Natural killer cell (primary cell): ENCODE results near the gene KLK14. TPM values are rescaled to one million over a fixed set of nuclear protein-coding genes. Genes with fewer than 3 reads are reported as not detected.

Experiments
- ATAC-seq, 3 donors: fragments of 150-1000 bp in 2 of 3; fragments of 200-7000 bp in 1 of 3; cut with Tn5 transposase; 1 replicate in 1 of 3; 2 replicates in 2 of 3; pipeline ENCODE4 v1.10.0; 2021; ENCODE audit warnings: mild to moderate bottlenecking in 2 of 3, moderate library complexity in 2 of 3
- DNase-seq, 2 donors: peaks; one replicate each; pipeline versions ENCODE4 v3.0.0 to v3.0.0-alpha.2; 2013 to 2021; ENCODE audit warnings: mixed read lengths in 1 of 2
- H3K27ac ChIP-seq: one replicate; pipeline ENCODE4 v1.5.1; 2013; ENCODE audit warnings: mild to moderate bottlenecking, low read length
- H3K27me3 ChIP-seq: one replicate; pipeline ENCODE4 v1.6.1; 2013; ENCODE audit warnings: low read length; ENCODE audit not compliant: control insufficient read depth, insufficient read depth
- H3K36me3 ChIP-seq: one replicate; pipeline ENCODE4 v1.6.1; 2013; ENCODE audit warnings: low read length; ENCODE audit not compliant: control insufficient read depth, insufficient read depth
- H3K4me1 ChIP-seq: one replicate; pipeline ENCODE4 v1.6.1; 2013; ENCODE audit warnings: low read length; ENCODE audit not compliant: control insufficient read depth, insufficient read depth
- H3K4me3 ChIP-seq: one replicate; pipeline ENCODE4 v1.5.1; 2013; ENCODE audit warnings: low read length
- H3K9me3 ChIP-seq: one replicate; pipeline ENCODE4 v1.6.1; 2013; ENCODE audit warnings: low read length; ENCODE audit not compliant: control insufficient read depth, insufficient read depth
- H3K27ac Mint-ChIP-seq, 2 donors: one replicate each; pipeline ENCODE4 v1.8.0; 2022; ENCODE audit warnings: mild to moderate bottlenecking in 2 of 2, mixed read lengths in 2 of 2, moderate library complexity in 1 of 2
- H3K27me3 Mint-ChIP-seq, 2 donors: one replicate each; pipeline ENCODE4 v1.8.0; 2022; ENCODE audit warnings: low read depth in 2 of 2, mixed read lengths in 2 of 2
- H3K36me3 Mint-ChIP-seq: one replicate; pipeline ENCODE4 v1.8.0; 2022; ENCODE audit warnings: mixed read lengths
- H3K4me1 Mint-ChIP-seq, 2 donors: one replicate each; pipeline ENCODE4 v1.8.0; 2022; ENCODE audit warnings: mixed read lengths in 2 of 2
- H3K4me3 Mint-ChIP-seq: one replicate; pipeline ENCODE4 v1.8.0; 2022; ENCODE audit warnings: mild to moderate bottlenecking, moderate library complexity, mixed read lengths
- H3K9me3 Mint-ChIP-seq, 2 donors: one replicate each; pipeline ENCODE4 v1.8.0; 2022; ENCODE audit warnings: mixed read lengths in 2 of 2
- CTCF ChIP-seq: fragments of 200-600 bp; IDR thresholded peaks from one replicate; pipeline ENCODE4 v1.8.0; 2022; ENCODE audit warnings: antibody characterized with exemption
- WGBS: methylation state at CpG from one replicate; pipeline ENCODE4 v1.1.7; 2013; ENCODE audit warnings: missing lambda C conversion rate; ENCODE audit not compliant: insufficient coverage; 5-methylcytosine and 5-hydroxymethylcytosine counted together
- intact Hi-C: fragments of 100-400 bp; cut with micrococcal nuclease; formaldehyde crosslinking; loops from one replicate; pipeline ENCODE4 v1.14.2; 2022
- total RNA-seq, 4 donors: library from RNA; stranded (reverse); fragments of 120-200 nt in 1 of 4; gene quantifications; one replicate each; pipeline versions ENCODE4 v1.2.3 to v1.2.4, GENCODE V29; 2013 to 2022

KLK14 gene
- total RNA-seq, 3 donors from 2014 or later (not counting 1 experiment from before 2014, with no cell fraction given): 0.64 to 1.3 (median 1.1) TPM

- no peaks in the 10 kb centered on the region for H3K36me3 Mint-ChIP-seq
- Histone ChIP-seq H3K36me3 (peaks cover 39% of the 10 kb centered on the region), H3K4me3 (no peak overlapping the region), H3K4me1 (peaks cover 23% of the 10 kb centered on the region), H3K9me3 (no peaks in the 10 kb centered on the region), H3K27me3 (no peaks in the 10 kb centered on the region), H3K27ac (no peak overlapping the region)
- H3K27me3 Mint-ChIP-seq: no peaks in the 10 kb centered on the region
- peaks cover 38 to 49% of the 10 kb centered on the region in 2 donors for H3K4me1 Mint-ChIP-seq
- H3K4me3 Mint-ChIP-seq: no peak overlapping the region
- no peaks in the 10 kb centered on the region for H3K9me3 Mint-ChIP-seq
- no peak overlapping the region for H3K27ac Mint-ChIP-seq
- WGBS: 97% methylated on average over 2 of the region's 5 CpGs
- ATAC-seq (no peak), DNase-seq (no peak)
- intact Hi-C loops: no loop called here
- no peak for TF ChIP-seq CTCF
These were observed 18.6 kb upstream of the KLK14 start for GRCh38 chr19:51101171-51101865.

- no peak for ATAC-seq
These were observed 17.9 kb upstream of the KLK14 start for GRCh38 chr19:51100601-51101000.

GRCh38 chr19:51099047-51099382, 16.3 kb upstream of the KLK14 start:
- Mint-ChIP-seq H3K9me3 (no peaks in the 10 kb centered on the region), H3K36me3 (no peaks in the 10 kb centered on the region), H3K4me3 (no peak overlapping the region), H3K27ac (peak overlapping the region; percentile 45 to 77), H3K27me3 (no peaks in the 10 kb centered on the region), H3K4me1 (peaks cover 25 to 30% of the 10 kb centered on the region in 2 donors)
- Histone ChIP-seq H3K36me3 (peaks cover 34% of the 10 kb centered on the region), H3K27ac (no peak overlapping the region), H3K27me3 (no peaks in the 10 kb centered on the region), H3K4me1 (peaks cover 29% of the 10 kb centered on the region), H3K4me3 (no peak overlapping the region), H3K9me3 (no peaks in the 10 kb centered on the region)
- 88% methylated on average over 22 of the region's 22 CpGs for WGBS
- no peak for ATAC-seq
- DNase-seq: no peak
- intact Hi-C loops: loop anchor here (10.0 kb wide), 1 partner anchor 164 kb away; no protein-coding TSS in a partner anchor
- TF ChIP-seq CTCF: no peak

More at GRCh38 chr19:51100601-51101000, 17.9 kb upstream of the KLK14 start:
- Histone ChIP-seq H3K9me3 (no peaks in the 10 kb centered on the region), H3K27me3 (no peaks in the 10 kb centered on the region), H3K4me3 (no peak overlapping the region), H3K4me1 (peaks cover 23% of the 10 kb centered on the region), H3K27ac (no peak overlapping the region), H3K36me3 (peaks cover 39% of the 10 kb centered on the region)
- intact Hi-C loops: no loop called here
- Mint-ChIP-seq H3K36me3 (no peaks in the 10 kb centered on the region), H3K9me3 (no peaks in the 10 kb centered on the region), H3K27me3 (no peaks in the 10 kb centered on the region), H3K27ac (no peak overlapping the region), H3K4me1 (peaks cover 31 to 42% of the 10 kb centered on the region in 2 donors), H3K4me3 (no peak overlapping the region)
- TF ChIP-seq CTCF: no peak
- DNase-seq: no peak
- WGBS: 71% methylated on average over 2 of the region's 3 CpGs
